Fibroblast of mammary gland (primary cell): ENCODE data around the gene LCLAT1.

Source experiments
- DNase-seq: peaks from one replicate; pipeline ENCODE4 v3.0.0-alpha.2; 2010; ENCODE audit warnings: low read depth
- H3K4me3 ChIP-seq: 2 replicates; pipeline ENCODE4 v1.5.1; 2011; ENCODE audit warnings: low read depth, mild to moderate bottlenecking, low read length, moderate library complexity; ENCODE audit not compliant: control insufficient read depth
- TF ChIP-seq, protein P1 (sequence below): conservative IDR thresholded peaks from 2 replicates; pipeline ENCODE4 v1.5.1; 2011; ENCODE audit warnings: low read depth, low read length, inconsistent platforms; ENCODE audit not compliant: control insufficient read depth, insufficient read depth

LCLAT1 gene

DNA sequence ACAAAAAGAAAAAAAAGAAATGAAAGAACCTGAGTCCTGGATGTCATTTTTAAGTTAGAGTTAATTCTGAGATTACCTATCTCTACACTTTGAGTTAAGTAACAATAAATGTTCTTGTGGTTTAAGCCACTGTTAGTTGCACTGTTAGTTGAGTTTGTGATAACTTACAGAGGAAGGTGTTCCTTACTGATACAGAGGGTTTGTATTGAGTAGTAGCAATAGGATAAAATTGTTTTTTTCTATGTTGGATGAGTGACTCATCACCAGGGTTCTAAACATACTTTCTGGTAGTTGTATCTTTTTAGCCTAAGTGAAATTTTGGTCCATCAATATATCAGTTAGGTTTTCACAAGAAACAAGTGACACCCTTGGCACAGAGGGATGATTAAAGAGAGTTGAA, 4.0 kb upstream of the LCLAT1 start:
- TF ChIP-seq, protein P1, sequence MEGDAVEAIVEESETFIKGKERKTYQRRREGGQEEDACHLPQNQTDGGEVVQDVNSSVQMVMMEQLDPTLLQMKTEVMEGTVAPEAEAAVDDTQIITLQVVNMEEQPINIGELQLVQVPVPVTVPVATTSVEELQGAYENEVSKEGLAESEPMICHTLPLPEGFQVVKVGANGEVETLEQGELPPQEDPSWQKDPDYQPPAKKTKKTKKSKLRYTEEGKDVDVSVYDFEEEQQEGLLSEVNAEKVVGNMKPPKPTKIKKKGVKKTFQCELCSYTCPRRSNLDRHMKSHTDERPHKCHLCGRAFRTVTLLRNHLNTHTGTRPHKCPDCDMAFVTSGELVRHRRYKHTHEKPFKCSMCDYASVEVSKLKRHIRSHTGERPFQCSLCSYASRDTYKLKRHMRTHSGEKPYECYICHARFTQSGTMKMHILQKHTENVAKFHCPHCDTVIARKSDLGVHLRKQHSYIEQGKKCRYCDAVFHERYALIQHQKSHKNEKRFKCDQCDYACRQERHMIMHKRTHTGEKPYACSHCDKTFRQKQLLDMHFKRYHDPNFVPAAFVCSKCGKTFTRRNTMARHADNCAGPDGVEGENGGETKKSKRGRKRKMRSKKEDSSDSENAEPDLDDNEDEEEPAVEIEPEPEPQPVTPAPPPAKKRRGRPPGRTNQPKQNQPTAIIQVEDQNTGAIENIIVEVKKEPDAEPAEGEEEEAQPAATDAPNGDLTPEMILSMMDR: no peak
- H3K4me3 ChIP-seq: no peak overlapping the region
- no peak for DNase-seq

DNA sequence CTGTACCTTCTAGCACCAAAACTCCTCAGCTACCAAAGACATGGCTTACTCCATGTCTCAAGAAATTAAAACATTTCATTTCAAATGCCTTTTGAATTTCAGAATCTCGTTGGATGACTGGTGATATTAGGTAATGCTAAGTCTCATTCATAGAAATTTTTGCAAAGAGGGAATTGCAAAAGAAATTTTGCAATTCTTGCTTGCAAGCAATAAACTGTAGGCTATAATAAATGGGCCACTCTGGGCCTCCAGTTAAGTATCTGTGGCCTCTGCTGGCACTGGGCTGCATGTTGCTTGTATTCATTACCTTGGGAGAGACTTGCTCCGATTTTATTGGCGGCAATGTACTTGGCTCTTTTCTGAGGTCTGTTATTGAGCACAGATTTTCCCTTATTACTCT, 2.8 kb upstream of the LCLAT1 start:
- TF ChIP-seq, protein P1: no peak
- peak; percentile 44 for DNase-seq
- no peak overlapping the region for H3K4me3 ChIP-seq

DNA sequence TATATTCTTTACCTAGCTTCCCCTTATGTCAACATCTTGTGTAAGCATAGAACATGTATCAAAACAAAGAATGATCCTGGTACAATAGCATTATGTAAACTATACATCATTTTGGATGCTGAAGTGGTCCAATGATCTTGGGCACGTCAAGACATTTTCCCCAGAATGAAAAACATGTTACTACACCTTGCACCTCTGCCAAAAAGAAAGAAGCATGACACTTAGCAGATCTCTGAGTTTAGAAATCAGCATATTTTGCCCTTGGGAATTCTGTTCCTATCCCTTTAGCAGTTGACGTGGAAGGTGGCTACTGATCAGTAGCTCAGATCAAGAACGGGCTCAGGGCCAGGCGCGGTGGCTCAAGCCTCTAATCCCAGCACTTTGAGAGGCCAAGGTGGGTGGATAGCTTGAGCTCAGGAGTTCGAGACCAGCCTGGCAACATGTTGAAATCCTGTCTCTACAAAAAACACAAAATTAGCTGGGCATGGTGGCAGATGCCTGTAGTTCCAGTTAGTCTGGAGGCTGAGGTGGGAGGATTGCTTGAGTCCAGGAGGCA, 1.7 kb upstream of the LCLAT1 start:
- TF ChIP-seq, protein P1: no peak
- H3K4me3 ChIP-seq: no peak overlapping the region
- no peak for DNase-seq

DNA sequence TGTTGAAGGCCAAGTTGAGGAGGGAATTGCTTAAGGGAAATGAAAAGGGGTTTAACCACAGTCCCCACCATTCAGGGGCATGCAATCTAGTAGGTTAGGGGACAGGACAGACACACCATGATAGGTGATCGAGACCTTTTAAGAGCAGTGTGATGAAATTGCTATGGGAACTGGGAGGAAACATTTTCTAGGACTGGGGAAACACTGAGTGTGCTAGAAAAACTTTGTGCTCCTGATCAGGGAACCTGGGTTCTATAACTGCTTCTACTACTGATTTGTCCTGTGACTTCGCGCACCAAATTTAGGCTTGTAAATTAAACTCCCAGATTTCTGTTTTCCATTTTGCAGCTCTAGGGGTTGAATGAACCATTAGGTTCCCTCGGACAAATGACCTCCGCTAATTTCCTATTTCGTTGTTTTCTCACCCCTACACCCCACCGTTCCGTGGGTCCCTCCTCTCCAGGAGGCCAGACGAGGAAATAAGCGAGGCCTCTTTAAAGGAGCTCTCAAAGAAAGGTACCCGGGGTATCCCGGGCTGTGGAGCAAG, 371 bp upstream of the LCLAT1 start:
- TF ChIP-seq, protein P1: no peak
- H3K4me3 ChIP-seq: peak overlapping the region; percentile 95
- no peak for DNase-seq

DNA sequence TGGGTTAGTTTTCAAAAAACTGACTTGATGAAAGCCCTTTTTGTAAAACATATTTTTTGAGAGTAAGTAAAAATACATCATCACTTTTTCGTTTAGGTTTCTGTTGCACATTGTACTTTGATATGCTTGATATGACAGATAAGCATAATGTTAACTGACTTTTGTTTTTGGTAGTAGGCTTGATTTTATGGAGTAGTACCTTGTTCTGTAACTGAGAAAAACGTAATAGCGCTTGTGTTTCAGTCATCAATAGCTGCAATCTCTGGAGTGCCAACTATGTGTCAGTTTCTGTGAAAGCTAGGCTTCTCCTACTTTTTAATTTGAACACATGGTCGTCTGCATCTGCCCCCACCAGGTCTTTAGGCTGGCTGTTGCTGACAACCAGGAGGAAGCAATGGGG, 1.3 kb downstream of the LCLAT1 start:
- TF ChIP-seq, protein P1: no peak
- no peak for DNase-seq
- H3K4me3 ChIP-seq: peak overlapping the region; percentile 95

DNA sequence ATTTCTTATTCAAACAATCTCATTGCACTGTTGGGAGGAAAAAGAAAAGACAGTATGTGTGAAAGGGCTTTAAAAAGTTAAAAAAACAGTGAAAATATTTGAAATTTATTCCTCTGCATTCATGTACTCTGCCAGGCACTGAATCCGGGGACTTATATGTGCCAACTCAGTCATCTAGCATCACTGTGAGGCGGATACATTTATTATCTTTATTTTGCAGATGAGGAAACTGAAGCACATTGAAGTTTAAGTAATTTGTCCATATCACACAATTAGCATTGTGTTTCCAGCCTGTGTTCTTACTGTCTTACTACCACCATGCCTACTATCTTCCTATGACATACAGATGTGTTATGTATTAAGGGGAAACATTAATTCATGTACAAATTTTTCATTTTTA, 1.8 kb downstream of the LCLAT1 start:
- H3K4me3 ChIP-seq: no peak overlapping the region
- DNase-seq: no peak
- TF ChIP-seq, protein P1: no peak

DNA sequence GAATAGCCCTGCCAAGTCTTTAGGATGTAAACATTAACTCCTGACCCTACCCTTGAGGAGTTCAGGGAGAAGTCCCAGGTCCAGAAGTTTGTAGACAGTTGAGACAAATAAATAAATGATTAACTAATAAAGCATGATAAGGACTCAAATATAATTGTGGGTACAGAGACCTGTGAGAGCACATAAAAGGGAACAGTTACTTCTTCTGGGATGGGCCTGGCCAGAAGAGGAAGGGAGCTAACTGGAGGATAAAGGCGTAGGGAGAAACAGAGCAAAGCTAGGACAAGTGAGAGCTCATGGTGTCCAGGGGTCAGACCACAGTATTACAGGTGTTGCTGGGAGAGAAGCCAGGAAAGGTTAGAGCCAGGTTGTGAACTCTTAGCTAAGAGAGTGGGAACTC, 3.0 kb downstream of the LCLAT1 start:
- H3K4me3 ChIP-seq: no peak overlapping the region
- DNase-seq: no peak
- TF ChIP-seq, protein P1: no peak
